ENCODE data around the gene IL22RA1. TPM values are rescaled to one million over a fixed set of nuclear protein-coding genes. Genes with fewer than 3 reads are reported as not detected.

The IL22RA1 gene
- total RNA-seq, 2 experiments from 2014 or later: 0.11 TPM; not detected in 1

- ATAC-seq (ENCODE audit: low read depth) (peak; percentile 84), DNase-seq (peak; percentile 65)
- Mint-ChIP-seq H3K9me3 (no peaks in the 10 kb centered on the region), H3K4me3 (no peak overlapping the region), H3K27ac (no peak overlapping the region), H3K27me3 (peaks cover 2% of the 10 kb centered on the region), H3K4me1 (peaks cover 5% of the 10 kb centered on the region), H3K36me3 (no peaks in the 10 kb centered on the region)
- POLR2A ChIA-PET: no interaction called here
Measured at GRCh38 chr1:24070821-24071393, 72.0 kb downstream of the IL22RA1 start.

GRCh38 chr1:24069817-24070216 lies 73.1 kb downstream of the IL22RA1 start:
- H3K36me3 Mint-ChIP-seq: no peaks in the 10 kb centered on the region
- no peak overlapping the region for H3K27ac Mint-ChIP-seq
- no peak for ATAC-seq (ENCODE audit: low read depth)
- peaks cover 2% of the 10 kb centered on the region for H3K27me3 Mint-ChIP-seq
- H3K9me3 Mint-ChIP-seq: no peaks in the 10 kb centered on the region
- no peak for DNase-seq
- no peak overlapping the region for H3K4me3 Mint-ChIP-seq
- POLR2A ChIA-PET: no interaction called here
- peaks cover 5% of the 10 kb centered on the region for H3K4me1 Mint-ChIP-seq

Other genes with a start within 250 kb of the IL22RA1 start
- 1 to 10 TPM; 2.0 TPM for gene CNR2, start 229.8 kb downstream of the IL22RA1 start, total RNA-seq
- 100 to 1,000 TPM; 188 to 200 TPM for gene PNRC2, start 183.3 kb downstream of the IL22RA1 start, total RNA-seq
- gene SRSF10, start 162.8 kb downstream of the IL22RA1 start, total RNA-seq: 100 to 1,000 TPM; 202 to 223 TPM
- gene MYOM3, start 31.0 kb downstream of the IL22RA1 start, total RNA-seq: not detected
- gene IFNLR1, start 44.1 kb upstream of the IL22RA1 start, total RNA-seq: 1 to 10 TPM; 6.2 to 7.9 TPM
- not detected for gene GRHL3, start 176.2 kb upstream of the IL22RA1 start, total RNA-seq

Measured in activated naive CD8-positive, alpha-beta T cell treated with anti-CD3 and anti-CD28 coated beads, Interleukin-2, amount 10 ng/mL, durations not matched to agents 7 days and 5 days (primary cell).